IPS-NIHi11 (cell line): Measurements from ENCODE around the gene YY2.
"Not testable (repeated sequence)": the region's sequence is repeated elsewhere in the genome, so short reads cannot be mapped to it uniquely, and the experiment has no call there.

Experiments
- DNase-seq: peaks from one replicate; pipeline ENCODE4 v3.0.0; 2012; ENCODE audit warnings: mixed read lengths, low spot score

Gene YY2

GRCh38 chrX:21855937-21856415 is at the start of gene YY2:
TSS of gene YY2 (plus strand) at chrX:21855987. CDS start at chrX:21856485, 498 bp downstream.
- no peak for DNase-seq

GRCh38 chrX:21806691-21807090 is 49.1 kb upstream of the YY2 start:
- DNase-seq = no peak

DNA sequence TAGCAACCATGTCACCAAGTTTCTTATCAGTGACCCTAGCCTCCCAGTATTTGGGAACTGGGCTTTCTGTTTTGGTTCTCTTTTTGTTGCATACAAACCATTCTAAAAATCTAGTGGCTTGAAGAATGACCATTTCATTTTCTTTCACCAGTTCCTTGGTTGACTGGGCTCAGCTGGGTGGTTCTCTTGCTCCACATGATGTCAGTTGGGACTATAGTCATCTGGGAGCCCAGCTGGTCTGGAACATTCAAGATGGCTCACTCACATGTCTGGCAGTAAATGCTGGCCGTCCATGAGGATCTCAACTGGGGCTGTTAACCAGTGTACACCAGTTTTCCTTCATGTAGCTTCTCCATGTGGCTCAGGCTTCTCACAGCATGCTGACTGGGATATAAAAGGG is 44.0 kb upstream of the YY2 start:
- DNase-seq = no peak

- DNase-seq = no peak
Observed at GRCh38 chrX:21812628-21813027, 43.2 kb upstream of the YY2 start.

DNA sequence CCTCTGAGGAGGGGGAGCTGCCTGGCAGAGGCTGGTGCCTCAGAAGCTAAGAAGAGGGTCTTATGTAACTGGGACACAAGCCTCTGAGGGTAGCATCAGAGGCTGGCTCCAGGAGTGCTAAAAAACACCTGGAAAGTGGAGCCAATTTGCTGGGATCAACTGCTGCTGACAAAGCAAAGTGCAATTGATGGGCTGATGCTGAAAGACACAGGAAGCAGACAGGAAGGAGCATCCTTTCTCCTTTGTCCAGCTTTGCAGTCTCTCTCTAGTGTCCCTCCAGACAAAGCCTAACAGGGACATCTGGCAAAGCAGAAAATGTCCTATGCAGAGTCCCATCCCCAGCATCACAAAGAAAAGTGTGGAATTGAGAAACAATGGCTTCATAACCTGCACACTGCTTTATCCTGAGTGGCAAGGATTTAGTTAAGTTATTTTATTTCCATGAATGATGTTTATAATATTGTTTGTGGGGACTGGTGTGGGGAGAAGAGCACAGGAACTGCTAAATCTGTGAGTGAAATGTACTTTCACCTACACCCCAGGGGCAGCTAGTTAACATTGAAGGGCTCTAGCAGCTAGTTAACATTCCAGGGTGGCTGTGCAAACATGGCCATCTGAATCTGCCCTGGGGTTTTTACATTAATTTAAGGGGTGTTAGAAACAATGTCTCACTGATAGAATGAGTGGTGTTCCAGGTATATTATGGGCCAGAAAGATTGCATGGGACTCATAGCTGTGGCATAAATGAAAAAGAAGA is 42.0 kb upstream of the YY2 start:
- DNase-seq = no peak

DNA sequence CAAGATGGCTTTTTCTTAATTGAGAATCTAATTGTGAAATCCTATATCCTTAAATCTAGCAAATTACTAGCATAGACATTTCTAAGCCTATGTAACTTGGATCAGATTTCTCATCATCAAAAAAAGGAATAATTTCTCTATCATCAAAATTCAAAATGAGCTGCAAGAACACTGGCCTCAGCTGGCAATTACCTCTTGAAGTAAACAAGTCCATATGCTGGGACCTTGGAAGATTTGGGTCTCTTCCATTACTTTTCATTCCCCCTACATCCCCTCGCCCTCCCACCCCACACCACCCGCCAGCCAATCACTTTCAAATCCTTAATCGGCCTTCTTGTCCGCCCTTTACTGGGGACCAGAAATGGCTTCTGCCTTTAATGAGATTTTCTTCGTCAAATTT is 39.7 kb upstream of the YY2 start:
- DNase-seq = no peak

DNA sequence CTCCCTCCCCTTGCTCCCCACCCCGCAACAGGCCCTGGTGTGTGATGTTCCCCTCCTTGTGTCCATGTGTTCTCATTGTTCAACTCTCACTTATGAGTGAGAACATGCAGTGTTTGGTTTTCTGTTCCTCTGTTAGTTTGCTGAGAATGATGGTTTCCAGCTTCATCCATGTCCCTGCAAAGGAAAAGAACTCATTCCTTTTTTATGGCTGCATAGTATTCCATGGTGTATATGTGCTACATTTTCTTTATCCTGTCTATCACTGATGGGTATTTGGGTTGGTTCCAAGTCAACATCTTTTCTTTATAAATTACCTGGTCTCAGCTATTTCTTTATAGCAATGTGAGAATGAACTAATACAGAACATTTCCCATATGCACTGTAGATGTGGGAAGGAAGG is 35.6 kb upstream of the YY2 start:
- not testable (repeated sequence) for DNase-seq

- no peak for DNase-seq
Observed at GRCh38 chrX:21821875-21822274, 33.9 kb upstream of the YY2 start.

DNA sequence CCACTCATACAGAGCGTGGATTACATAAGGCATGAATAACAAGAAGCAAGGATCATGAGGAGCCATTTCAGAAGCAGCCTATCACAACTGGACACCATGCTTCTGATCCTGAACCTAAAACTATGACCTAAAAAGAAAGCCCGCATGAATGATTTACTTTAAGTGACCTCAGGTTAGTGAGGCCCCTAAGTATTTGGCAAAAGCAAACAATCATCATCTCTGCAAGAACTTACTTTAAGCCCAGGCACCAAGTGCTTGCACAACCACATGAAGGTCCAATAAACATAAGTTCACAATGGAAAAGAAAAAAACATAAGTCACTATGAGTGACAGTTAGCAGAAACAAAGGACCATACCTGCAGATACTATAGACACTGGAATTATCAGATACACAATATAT is 24.3 kb upstream of the YY2 start:
- no peak for DNase-seq

DNA sequence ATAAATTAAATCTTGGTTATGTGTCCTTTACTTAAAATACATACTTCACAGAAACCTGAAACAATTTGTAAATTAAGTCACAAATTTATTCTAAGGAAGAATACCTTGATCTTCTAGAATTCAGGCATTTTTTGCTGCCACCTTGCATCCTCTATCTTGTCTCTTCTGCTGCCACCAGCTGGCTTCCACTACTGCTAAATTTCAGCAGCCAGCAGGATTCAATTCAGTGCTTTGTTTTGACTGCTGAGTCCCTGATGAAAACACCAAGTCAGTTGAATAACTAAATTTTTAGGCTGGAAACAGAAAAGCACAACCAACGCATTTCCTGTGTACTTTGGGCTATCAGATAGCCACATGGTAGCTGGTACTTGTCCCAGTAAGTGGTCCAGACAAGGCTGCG is 18.7 kb upstream of the YY2 start:
- DNase-seq = no peak

DNA sequence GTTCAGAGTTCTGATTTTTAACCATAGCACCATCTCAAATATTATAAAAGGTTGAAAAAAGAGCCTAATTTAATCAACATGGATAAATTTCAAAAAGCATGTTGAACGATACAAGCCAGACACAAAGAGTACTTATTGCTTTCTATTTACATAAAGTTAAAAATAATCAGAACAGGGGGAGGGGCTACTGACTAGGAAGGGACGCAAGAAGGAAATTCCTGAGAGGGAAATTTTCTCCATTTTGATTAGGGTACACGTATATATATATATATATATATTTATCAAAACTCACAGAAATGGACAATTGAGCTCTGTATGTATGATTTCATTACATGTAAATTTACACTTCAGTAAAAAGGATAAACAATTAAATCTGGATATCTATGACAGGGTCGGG is 16.9 kb upstream of the YY2 start:
- DNase-seq = no peak

DNA sequence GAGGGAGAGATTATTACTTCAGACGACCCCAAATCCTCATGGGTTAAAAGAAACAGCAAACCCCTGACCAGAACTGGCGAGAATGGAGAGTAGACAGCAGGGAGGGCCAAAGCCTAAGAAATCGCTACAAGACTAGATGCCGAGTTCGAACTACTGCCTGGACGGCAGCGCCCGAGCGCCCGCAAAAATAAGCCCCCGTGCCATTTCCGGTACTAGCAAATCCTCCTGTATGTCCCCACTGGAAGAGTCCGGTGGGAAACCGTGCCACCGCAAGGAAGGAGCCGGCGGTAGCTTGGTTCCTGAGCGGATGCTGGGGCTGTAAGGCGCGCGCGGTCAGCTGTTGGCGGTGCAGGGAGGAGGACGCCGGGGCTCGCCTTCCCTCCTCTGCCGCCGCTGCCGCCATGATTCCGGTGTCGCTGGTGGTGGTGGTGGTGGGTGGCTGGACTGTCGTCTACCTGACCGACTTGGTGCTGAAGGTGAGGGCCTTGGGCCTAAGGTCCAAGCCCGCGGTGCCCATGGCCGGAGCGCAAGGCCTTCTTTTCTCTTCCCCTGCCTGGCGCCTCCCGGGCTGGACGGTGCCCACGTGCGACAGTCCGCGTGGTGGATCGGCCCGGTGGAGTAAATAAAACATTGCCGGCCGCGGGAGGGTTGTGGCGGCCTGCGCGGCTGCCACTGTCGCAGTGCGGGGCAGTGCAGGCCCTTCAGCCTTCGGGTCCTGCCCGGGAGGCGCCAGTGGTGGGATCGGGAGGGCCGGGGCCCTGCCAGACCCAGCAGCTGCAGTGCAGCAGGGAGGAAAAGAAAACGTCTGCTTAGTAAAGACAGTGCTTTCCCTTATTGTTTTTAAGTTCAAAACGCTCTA is 16.2 kb upstream of the YY2 start, which contains the start of gene MBTPS2:
TSS of gene MBTPS2 (plus strand) at position 284 of the 859 bp plus-strand sequence. CDS start at position 402, 118 bp downstream.
- DNase-seq = peak; percentile 59

- DNase-seq = no peak
Observed at GRCh38 chrX:21840193-21840545, 15.6 kb upstream of the YY2 start.

DNA sequence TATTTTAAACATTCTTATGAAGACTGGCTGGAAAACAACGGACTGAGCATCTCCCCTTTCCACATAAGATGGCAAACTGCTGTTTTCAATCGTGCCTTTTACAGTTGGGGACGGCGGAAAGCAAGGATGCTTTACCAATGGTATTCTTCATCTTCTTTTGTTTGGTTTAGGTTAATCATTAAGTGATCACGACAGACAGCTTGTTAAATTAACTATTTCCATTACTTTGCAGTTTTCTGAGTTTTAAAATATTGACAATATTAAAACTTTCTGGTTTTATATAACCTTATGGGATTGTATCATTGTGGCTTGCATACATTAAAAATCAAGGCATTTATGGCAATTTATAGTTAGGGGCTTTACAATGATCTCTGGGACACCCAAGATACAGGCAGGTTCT is 12.6 kb upstream of the YY2 start:
- DNase-seq = no peak

GRCh38 chrX:21845096-21845495 is 10.7 kb upstream of the YY2 start:
- DNase-seq = no peak

- no peak for DNase-seq
Observed at GRCh38 chrX:21847342-21847741, 8.4 kb upstream of the YY2 start.

- no peak for DNase-seq
Observed at GRCh38 chrX:21853578-21853977, 2.2 kb upstream of the YY2 start.

DNA sequence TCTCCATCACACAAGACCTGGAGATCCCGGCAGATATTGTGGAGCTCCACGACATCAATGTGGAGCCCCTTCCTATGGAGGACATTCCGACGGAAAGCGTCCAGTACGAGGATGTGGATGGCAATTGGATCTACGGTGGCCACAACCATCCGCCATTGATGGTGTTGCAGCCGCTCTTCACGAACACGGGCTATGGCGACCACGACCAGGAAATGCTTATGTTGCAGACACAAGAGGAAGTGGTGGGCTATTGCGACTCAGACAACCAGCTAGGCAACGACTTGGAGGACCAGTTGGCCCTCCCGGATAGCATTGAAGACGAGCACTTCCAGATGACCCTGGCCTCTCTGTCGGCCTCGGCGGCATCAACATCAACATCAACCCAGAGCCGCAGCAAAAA is 717 bp downstream of the YY2 start:
- DNase-seq = no peak

DNA sequence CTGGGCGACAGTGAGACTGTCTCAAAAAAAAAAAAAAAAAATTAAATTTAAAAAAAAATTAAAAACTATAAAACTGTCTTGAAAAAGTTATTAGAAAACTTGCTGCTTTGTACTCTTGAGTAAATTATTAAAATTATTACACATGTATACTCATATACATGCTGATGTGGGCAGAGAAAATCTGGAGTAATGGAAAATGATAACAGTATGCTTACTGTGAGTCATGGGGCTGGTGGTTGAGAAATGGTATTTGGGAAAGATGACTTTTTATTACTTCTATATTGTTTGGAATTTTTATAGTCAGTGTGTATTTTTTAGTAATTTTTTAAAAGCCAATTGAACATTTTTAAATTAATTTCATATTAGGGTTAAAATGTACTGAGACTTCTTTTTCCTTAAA is 7.5 kb downstream of the YY2 start:
- DNase-seq = no peak

- DNase-seq = no peak
Observed at GRCh38 chrX:21865436-21865835, 9.6 kb downstream of the YY2 start.

DNA sequence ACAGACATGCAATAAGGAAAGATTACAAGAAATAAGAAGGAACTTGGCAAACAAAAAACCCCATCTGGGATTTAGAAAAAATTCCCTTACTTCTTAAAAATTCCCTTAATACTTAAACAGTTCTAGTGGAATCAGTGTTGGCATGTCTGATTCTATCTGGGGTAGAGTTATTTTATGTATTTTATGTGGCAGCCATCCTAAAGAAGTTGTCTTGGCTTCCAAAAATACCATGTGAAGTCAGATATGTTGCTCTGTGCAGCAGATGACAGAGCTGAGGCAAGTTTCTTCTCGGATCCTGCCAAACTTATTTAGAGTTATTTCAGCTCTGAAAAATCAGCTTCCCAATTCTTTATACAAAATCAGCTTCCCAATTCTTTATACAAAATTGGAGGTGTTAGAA is 14.7 kb downstream of the YY2 start:
- DNase-seq = no peak

DNA sequence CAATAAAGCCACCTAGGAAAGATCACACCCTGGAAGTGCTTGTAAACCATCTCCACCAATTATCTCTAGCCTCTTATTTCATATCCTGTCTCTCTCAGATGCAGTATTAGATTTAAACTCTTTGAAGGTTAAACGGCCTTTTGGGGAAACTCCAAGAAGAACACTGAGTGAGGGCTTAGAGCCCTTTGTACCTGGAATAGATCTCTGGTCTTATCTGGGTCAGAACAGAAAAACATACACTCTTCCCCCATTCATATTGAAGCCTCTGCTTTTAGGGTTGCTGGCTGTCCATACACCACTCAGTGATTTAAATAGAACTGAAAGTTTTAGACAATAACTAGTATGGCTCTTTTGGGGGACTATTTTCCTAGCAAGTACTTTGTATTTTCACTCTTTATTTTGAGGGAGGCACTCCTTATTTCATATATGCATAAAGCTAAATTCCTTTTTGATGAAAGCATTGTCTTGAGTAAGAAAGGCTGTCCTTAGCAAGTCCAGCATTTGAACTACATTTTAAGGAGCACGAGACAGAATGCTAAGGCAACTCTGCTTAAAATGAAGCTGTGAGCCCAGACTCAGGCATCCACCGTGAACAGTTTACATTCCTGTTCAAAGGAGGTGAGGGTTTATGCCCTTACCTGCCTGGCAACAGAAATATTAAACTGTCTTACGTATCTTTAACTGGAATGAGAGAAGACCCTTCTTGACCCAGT is 17.4 kb downstream of the YY2 start:
- no peak for DNase-seq

DNA sequence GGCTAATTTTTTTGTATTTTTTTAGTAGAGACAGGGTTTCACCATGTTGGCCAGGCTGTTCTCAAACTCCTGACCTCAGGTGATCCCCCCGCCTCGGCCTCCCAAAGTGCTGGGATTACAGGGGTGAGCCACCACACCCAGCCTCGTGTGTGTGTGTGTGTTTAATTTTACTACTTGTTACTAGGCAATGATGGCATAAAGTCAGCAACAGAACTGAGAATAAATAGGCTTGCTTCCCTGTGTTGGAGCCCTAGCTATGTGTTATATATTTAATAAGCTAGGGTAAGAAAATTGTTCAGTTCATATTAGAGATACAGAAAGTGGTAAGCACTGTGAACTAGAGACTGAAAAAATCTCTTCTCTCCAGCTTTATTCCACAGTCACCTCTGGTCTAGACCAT is 18.4 kb downstream of the YY2 start:
- DNase-seq = not testable (repeated sequence)
